Chondrocyte (in vitro differentiated cells): Measurements from ENCODE around the gene GRK5. TPM values are rescaled to one million over a fixed set of nuclear protein-coding genes. Genes with fewer than 3 reads are reported as not detected.
A peak's percentile ranks its signal among the peaks of the same experiment; 100 is the strongest.

Experiments used
- DNase-seq: peaks from one replicate; pipeline ENCODE4 v3.0.0; 2021; ENCODE audit warnings: mixed read lengths, low spot score
- H3K27ac Mint-ChIP-seq: one replicate; pipeline ENCODE4 v1.8.0; 2021; ENCODE audit warnings: mild to moderate bottlenecking, moderate library complexity, mixed read lengths; ENCODE audit not compliant: unreplicated experiment
- H3K27me3 Mint-ChIP-seq: 2 replicates; pipeline ENCODE4 v1.8.0; 2021; ENCODE audit warnings: low read depth, mixed read lengths
- H3K36me3 Mint-ChIP-seq: 2 replicates; pipeline ENCODE4 v1.8.0; 2021; ENCODE audit warnings: low read depth, mixed read lengths
- H3K4me1 Mint-ChIP-seq: 2 replicates; pipeline ENCODE4 v1.8.0; 2021; ENCODE audit warnings: low read depth, mild to moderate bottlenecking, mixed read lengths
- H3K4me3 Mint-ChIP-seq: one replicate; pipeline ENCODE4 v1.8.0; 2021; ENCODE audit warnings: mild to moderate bottlenecking, moderate library complexity, mixed read lengths; ENCODE audit not compliant: unreplicated experiment
- H3K9me3 Mint-ChIP-seq: 2 replicates; pipeline ENCODE4 v1.8.0; 2021; ENCODE audit warnings: low read depth, mixed read lengths
- CTCF ChIP-seq: fragments of 200-600 bp; sonication (generic); IDR thresholded peaks from 2 replicates; pipeline ENCODE4 v1.5.0; 2021; ENCODE audit warnings: antibody characterized with exemption, mild to moderate bottlenecking, moderate library complexity
- total RNA-seq: library from RNA; stranded (reverse); gene quantifications from 3 replicates; pipeline ENCODE4 v1.2.1, GENCODE V29; 2021

Gene GRK5
- total RNA-seq, 1 donor from 2014 or later, result 16.4 TPM

GRCh38 chr10:119494236-119495020 lies 287.1 kb downstream of the GRK5 start:
- TF ChIP-seq CTCF, result no peak
- H3K36me3 Mint-ChIP-seq, result peaks cover 2% of the 10 kb centered on the region
- DNase-seq, result no peak
- H3K27ac Mint-ChIP-seq, result no peak overlapping the region
- H3K4me1 Mint-ChIP-seq, result peaks cover 7% of the 10 kb centered on the region
- H3K4me3 Mint-ChIP-seq, result no peak overlapping the region
- no peaks in the 10 kb centered on the region for H3K27me3 Mint-ChIP-seq
- no peaks in the 10 kb centered on the region for H3K9me3 Mint-ChIP-seq

- Mint-ChIP-seq H3K9me3 (no peaks in the 10 kb centered on the region), H3K36me3 (peaks cover 2% of the 10 kb centered on the region), H3K27me3 (no peaks in the 10 kb centered on the region), H3K4me1 (peaks cover 8% of the 10 kb centered on the region), H3K4me3 (no peak overlapping the region), H3K27ac (no peak overlapping the region)
- no peak for DNase-seq
- no peak for TF ChIP-seq CTCF
Measured at GRCh38 chr10:119495021-119495505, 287.7 kb downstream of the GRK5 start.

DNA sequence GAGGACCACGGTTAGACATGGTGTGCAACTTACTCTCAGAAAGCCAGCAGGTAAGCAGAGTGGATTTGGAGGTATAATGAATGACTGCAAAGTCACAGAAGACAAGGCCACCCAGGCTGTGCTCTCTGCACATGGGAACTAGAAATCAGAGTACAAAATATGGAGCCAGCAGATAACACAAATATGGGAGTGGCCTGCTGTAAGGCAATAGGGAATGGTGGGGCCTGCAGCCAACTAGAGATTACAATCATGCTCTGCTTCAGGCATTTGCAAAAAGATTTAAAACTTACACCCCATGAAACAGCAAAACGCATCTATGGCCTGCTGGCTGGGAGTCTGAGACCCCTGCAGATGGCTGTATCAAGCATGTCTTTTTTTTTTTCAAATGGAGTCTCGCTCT lies 288.2 kb downstream of the GRK5 start:
- TF ChIP-seq CTCF, result no peak
- peak; percentile 10 for DNase-seq
- Mint-ChIP-seq H3K4me1 (peaks cover 8% of the 10 kb centered on the region), H3K27me3 (no peaks in the 10 kb centered on the region), H3K27ac (no peak overlapping the region), H3K9me3 (no peaks in the 10 kb centered on the region), H3K4me3 (no peak overlapping the region), H3K36me3 (peaks cover 2% of the 10 kb centered on the region)

GRCh38 chr10:119496273-119496672 lies 288.9 kb downstream of the GRK5 start:
- no peaks in the 10 kb centered on the region for H3K27me3 Mint-ChIP-seq
- no peak overlapping the region for H3K4me3 Mint-ChIP-seq
- no peaks in the 10 kb centered on the region for H3K9me3 Mint-ChIP-seq
- no peak for DNase-seq
- TF ChIP-seq CTCF, result no peak
- H3K27ac Mint-ChIP-seq, result no peak overlapping the region
- peaks cover 8% of the 10 kb centered on the region for H3K4me1 Mint-ChIP-seq
- peaks cover 2% of the 10 kb centered on the region for H3K36me3 Mint-ChIP-seq

- TF ChIP-seq CTCF, result no peak
- Mint-ChIP-seq H3K9me3 (no peaks in the 10 kb centered on the region), H3K27me3 (no peaks in the 10 kb centered on the region), H3K4me3 (no peak overlapping the region), H3K36me3 (peaks cover 2% of the 10 kb centered on the region), H3K4me1 (peaks cover 8% of the 10 kb centered on the region), H3K27ac (no peak overlapping the region)
- no peak for DNase-seq
Measured at GRCh38 chr10:119497243-119497642, 289.9 kb downstream of the GRK5 start.
